Glomerular endothelial cell (primary cell): ENCODE results near the gene NOS3. TPM values are rescaled to one million over a fixed set of nuclear protein-coding genes. Genes with fewer than 3 reads are reported as not detected.
"Not testable (repeated sequence)": the region's sequence is repeated elsewhere in the genome, so short reads cannot be mapped to it uniquely, and the experiment has no call there.

Experiments
- DNase-seq: peaks from one replicate; pipeline ENCODE4 v3.0.0-alpha.2; 2011; ENCODE audit warnings: low read depth, low spot score; ENCODE audit errors: extremely low read depth
- total RNA-seq: library from RNA; depleted of rRNA; stranded (reverse); fragments of >200 nt; gene quantifications from 2 replicates; pipeline ENCODE4 v1.2.3, GENCODE V29; 2015

NOS3 gene
- total RNA-seq, 1 donor from 2014 or later, result 22.0 TPM

DNA sequence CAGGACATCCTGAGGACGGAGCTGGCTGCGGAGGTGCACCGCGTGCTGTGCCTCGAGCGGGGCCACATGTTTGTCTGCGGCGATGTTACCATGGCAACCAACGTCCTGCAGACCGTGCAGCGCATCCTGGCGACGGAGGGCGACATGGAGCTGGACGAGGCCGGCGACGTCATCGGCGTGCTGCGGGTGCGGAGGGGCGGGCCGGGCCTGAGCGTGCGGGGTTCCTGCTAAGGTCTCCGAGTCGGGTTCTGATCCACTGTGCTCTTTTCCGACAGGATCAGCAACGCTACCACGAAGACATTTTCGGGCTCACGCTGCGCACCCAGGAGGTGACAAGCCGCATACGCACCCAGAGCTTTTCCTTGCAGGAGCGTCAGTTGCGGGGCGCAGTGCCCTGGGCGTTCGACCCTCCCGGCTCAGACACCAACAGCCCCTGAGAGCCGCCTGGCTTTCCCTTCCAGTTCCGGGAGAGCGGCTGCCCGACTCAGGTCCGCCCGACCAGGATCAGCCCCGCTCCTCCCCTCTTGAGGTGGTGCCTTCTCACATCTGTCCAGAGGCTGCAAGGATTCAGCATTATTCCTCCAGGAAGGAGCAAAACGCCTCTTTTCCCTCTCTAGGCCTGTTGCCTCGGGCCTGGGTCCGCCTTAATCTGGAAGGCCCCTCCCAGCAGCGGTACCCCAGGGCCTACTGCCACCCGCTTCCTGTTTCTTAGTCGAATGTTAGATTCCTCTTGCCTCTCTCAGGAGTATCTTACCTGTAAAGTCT lies 23.1 kb downstream of the NOS3 start:
- no peak for DNase-seq

DNA sequence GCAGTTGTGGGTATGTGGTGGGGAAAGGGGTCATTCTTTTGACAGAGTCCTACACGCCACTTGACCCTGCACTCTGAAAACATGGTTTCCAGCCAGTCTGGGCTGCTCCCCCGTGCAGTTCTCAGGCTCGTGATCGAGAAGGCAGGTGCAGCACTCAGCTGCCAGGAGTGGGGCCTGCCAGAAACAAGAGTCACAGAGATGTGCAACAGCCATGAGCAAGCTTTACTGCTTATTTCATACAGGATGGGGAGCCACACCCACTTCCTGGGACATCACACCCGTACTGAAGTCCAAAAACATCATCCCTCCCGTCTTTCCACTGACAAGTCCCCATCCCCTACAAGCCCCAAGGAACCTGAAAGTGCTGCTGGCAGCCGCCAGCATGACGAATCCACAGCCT lies 24.1 kb downstream of the NOS3 start:
- no peak for DNase-seq

- no peak for DNase-seq
These were observed 25.1 kb downstream of the NOS3 start for GRCh38 chr7:151015967-151016366.

GRCh38 chr7:151016505-151016904 lies 25.7 kb downstream of the NOS3 start:
- no peak for DNase-seq

- DNase-seq, result no peak
These were observed 26.1 kb downstream of the NOS3 start for GRCh38 chr7:151016942-151017341.

GRCh38 chr7:151017370-151017952 lies 26.6 kb downstream of the NOS3 start:
- no peak for DNase-seq

DNA sequence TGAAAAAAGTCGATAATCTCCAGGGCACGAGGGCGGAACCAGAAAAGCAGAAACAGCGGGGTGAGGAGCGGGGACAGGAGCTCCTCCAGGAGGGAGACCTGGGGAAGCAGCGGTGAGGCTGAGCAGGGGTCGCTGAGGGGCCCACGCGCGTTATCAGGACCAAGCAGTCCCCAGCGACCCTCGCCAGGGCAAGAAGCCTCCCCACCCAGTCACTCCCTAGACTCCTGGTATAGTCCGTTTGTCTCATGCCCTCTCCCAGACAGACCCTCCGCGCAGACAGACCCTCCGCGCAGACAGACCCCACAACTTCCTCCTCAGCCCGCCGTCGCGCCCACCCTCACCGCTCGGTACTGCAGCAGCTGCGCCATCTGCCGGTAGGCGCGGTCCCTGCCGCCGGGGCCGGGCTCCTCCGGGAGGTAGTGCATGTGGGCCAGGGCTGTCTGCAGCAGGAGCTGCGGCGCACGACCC lies 27.2 kb downstream of the NOS3 start:
- no peak for DNase-seq

DNA sequence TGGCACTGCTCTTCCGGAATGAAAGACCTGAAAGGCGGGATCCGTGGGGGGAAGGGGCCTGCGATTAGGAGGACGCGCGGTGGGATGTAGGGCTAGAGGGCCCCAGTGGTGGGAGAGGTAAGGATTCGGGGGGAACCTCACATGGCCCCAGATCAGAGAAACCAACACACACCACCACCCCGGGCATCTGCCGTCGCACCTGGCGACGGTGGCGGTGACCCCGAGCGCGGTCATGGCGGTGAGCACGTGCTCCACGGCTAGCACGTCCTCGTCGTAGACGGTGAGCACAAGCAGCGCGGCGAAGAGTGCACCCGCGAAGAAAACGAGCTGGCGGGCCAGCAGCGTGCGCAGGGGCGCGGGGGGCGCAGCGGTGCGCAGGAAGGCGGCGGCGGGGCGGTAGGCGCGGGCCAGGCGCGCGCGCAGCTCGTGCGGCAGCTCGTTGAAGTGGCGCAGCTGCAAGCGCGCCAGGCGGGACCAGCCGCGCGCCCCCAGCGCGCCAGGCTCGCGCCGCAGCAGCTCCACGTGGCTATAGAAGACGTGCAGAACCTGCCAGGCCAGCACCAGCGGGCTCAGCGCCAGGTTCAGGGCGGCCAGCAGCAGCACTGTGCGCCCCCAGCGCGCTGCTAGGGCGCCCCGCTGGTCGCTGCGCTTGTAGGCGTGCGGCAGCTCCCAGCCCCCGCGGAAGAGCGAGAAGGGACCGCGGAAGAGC lies 27.8 kb downstream of the NOS3 start:
- DNase-seq, result no peak

GRCh38 chr7:151019130-151019447 lies 28.3 kb downstream of the NOS3 start:
- no peak for DNase-seq

DNA sequence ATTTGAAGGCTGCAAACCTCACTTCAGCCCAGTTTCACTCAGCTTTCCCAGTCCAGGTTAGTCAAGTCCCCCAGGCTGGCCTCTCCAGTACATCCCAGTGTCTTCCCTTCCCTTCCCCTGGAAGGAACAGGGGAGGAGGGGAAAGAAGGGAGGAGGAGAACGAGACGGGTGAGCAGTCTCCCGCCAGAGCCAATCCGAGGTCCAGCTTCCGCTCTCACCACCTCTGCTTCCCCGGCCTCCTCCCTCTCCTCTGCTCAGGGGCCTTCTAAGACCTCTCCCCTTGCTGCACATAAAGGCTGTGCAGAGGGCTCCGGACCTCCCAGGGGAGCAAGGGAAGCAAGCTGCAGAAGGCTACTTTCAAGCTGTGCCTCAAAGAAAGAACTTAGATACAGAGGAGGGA lies 29.4 kb downstream of the NOS3 start:
- DNase-seq, result no peak

DNA sequence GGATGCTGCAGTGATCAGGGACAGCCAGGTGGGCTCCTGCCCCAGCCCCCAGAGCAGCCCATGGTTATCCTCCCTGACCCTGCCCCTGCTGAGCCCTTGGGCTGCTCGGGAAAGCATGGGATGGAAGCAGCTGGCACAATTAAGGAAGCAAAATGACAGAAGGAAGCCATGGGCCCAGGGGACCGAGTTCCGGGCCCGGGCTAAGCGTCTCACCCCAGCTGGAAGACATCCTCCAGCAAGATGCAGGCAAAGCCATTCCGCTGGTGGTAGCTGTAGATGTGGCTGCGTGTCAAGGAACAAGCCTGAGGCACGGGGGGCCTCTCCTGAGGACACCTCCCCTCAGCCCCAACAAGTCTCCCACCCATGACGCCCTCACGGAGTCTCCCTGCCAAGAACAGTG lies 32.4 kb downstream of the NOS3 start:
- DNase-seq, result no peak

DNA sequence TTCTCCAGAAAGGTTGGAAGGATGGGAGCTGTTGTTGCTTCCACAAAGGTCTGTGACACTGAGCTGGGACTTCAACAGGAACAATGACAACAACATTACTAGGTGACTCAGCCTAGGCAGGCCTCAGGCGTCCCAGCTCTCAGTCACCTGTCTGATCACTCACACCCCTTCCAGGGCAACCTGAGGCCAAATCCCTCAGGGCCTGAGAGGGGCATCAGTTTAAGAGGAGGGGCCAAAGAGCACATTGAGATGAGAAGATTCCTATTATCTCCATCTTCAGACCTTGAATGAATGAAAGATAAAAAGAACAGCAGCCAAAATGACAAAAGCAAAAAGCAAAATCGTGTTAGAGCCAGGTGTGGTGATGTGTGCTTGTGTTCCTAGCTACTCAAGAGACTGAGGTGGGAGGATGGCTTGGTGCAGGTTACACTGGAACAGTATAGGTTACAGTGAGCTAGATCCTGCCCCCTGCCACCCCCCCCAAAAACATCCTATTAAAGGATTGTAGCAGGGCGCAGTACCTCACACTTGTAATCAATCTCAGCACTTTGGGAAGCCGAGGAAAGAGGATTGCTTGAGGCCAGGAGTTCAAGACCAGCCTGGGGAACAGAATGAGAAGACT lies 33.7 kb downstream of the NOS3 start, which contains the start of gene ATG9B:
ATG9B (minus strand) TSS at position 60 of the 622 bp plus-strand sequence. CDS start 71 bp downstream, outside the sequence.
- DNase-seq, result no peak

- DNase-seq, result no peak
These were observed 35.3 kb downstream of the NOS3 start for GRCh38 chr7:151025924-151026671.

DNA sequence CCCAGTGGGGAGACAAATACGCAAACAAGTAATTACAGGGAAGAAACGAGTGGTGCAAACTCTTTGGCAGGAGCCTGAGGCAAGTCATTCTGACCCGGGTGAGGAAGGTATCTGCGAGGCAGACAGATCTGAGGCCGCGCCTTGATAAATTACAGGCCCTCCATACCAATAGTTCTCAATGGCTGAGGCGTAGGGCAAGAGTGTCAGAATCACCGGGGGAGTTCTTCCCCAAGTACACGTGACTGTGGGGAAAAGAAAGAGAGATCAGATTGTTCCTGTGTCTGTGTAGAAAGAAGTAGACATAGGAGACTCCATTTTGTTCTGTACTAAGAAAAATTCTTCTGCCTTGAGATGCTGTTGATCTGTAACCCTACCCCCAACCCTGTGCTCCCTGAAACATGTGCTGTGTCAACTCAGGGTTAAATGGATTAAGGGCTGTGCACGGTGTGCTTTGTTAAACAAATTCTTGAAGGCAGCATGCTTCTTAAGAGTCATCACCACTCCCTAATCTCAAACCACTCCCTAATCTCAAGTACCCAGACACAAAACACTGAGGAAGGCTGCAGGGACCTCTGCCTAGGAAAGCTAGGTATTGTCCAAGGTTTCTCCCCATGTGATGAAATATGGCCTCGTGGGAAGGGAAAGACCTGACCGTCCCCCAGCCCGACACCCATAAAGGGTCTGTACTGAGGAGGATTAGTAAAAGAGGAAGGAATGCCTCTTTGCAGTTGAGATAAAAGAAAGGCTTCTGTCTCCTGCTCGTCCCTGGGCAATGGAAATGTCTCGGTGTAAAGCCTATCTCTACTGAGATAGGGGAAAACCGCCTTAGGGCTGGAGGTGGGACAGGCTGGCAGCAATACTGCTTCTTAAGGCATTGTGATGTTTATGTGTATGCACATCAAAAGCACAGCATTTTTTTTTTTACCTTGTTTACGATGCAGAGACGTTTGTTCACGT lies 36.2 kb downstream of the NOS3 start:
- DNase-seq, result not testable (repeated sequence)

- not testable (repeated sequence) for DNase-seq
These were observed 36.9 kb downstream of the NOS3 start for GRCh38 chr7:151027728-151028130.

GRCh38 chr7:151028131-151028947 lies 37.5 kb downstream of the NOS3 start, which contains the start of gene ABCB8:
ABCB8 (plus strand) TSS chr7:151028450; CDS start chr7:151028516, 66 bp downstream.
- DNase-seq, result peak; percentile 95

DNA sequence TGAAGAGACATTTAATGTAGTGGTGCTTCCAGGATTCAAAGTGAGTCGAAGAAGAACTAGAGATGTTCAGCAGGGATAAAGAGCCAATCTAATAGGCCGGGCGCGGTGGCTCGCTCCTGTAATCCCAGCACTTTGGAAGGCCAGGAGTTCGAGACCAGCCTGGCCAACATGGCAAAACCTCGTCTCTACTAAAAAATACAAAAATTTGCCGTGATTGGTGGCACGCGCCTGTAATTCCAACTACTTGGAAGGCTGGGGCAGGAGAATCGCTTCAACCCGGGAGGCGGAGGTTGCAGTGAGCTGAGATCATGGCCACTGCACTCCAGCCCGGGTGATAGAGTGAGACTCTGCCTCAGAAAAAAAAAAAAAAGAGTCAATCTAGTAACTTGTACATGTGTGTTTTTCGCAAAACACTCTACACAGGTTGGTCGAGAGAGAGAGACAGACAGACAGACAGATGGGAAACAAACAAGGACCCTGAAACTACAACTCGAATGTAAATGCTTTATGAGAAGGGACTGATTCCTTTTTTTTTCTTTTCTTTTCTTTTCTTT lies 38.2 kb downstream of the NOS3 start:
- DNase-seq, result no peak

DNA sequence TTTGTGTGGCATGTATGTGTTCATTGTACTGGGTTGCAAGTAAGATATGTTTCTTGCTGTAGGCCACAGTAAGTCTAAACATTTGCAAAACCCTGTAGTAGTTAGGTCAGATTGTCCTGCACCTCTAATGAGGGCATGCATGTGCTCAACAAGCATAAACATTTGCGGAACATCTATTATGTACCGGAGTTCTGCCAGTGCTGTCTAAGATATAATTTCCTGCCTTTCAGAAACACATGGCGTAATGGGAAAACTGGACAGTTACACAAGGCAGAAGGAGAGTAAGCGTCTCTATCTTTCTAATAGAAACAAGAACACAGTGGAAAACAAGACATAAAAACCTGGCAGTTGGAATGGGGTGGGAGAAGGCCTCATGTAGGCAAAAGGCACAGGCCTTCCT lies 40.2 kb downstream of the NOS3 start:
- DNase-seq, result no peak
